HG03045 (cell line): ENCODE measurements around the gene CARHSP1.
"Not testable (repeated sequence)": the region's sequence is repeated elsewhere in the genome, so short reads cannot be mapped to it uniquely, and the experiment has no call there.

Source experiments
- ATAC-seq: cut with Tn5 transposase; IDR thresholded peaks from one replicate; pipeline ENCODE4 v1.9.1; 2021; ENCODE audit warnings: mild to moderate bottlenecking, moderate library complexity; ENCODE audit not compliant: unreplicated experiment

CARHSP1 gene

DNA sequence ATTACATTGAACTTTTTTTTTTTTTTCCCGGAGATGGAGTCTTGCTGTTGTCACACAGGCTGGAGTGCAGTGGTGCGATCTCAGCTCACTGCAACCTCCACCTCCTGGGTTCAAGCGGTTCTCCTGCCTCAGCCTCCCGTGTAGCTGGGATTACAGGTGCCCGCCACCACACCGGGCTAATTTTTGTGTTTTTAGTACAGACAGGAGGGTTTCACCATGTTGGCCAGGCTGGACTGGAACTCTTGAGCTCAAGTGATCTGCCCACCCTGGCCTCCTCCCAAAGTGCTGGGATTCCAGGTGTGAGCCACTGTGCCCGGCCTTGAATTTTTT lies 5.0 kb upstream of the CARHSP1 start:
- not testable (repeated sequence) for ATAC-seq

DNA sequence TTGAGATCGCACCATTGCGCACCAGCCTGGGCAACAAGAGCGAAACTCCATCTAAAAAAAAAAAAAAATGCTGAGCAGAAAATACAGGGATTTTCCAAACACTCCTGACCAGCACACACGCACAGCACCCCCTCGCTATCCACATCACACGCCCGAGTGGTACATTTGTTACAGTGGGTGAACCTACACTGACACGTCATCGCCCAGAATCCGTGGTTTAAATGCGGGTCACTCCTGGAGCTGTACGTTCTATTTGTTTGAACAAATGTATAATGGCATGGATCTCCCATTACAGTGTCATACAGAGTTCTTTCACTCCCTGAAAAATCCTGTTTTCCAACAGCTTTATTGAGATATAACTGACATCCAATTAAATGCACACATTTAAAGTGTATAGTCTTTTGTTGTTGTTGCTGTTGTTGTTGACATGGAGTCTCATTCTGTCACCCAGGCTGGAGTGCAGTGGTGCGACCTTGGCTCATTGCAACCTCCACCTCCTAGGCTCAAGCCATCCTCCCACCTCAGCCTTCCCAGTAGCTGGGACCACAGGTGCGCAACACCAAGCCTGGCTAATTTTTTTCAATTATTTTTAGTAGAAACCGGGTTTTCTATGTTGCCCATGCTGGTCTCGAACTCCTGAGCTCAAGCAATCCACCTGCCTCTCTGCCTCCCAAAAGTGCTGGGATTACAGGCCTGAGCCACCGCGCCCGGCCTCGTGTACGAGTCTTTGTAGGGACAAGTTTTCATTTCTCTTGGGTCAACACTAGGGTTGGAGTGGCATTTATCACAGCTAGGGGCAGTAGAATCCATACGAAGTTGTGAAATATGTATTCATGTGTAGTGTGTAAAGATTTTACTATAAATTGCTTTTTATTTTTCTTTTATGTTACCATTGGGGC lies 4.4 kb upstream of the CARHSP1 start:
- ATAC-seq = no peak

DNA sequence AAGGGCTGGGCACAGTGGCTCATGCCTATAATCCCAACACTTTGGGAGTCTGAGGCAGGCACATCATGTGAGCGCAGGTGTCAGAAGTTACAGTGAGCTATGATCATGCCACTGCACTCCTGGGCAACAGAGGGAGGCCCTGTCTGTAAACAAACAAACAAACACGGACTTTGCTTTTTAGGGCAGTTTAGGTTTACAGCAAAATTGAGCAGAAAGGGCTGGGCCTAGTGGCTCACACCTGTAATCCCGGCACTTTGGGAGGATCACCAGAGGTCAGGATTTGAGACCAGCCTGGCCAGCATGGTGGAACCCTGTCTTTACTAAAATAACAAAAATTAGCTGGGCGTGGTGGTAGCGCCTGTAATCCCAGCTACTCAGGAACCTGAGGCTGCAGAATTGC lies 3.3 kb upstream of the CARHSP1 start:
- no peak for ATAC-seq

DNA sequence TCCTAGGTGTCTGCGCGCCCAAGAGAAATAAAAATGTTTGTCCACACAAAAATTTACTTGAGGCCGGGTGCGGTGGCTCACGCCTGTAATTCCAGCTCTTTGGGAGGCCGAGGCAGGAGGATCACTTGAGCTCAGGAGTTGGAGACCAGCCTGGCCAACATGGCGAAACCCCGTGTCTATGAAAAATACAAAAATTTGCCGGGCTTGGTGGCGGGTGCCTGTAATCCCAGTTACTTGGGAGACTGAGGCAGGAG lies 1.1 kb upstream of the CARHSP1 start:
- not testable (repeated sequence) for ATAC-seq

DNA sequence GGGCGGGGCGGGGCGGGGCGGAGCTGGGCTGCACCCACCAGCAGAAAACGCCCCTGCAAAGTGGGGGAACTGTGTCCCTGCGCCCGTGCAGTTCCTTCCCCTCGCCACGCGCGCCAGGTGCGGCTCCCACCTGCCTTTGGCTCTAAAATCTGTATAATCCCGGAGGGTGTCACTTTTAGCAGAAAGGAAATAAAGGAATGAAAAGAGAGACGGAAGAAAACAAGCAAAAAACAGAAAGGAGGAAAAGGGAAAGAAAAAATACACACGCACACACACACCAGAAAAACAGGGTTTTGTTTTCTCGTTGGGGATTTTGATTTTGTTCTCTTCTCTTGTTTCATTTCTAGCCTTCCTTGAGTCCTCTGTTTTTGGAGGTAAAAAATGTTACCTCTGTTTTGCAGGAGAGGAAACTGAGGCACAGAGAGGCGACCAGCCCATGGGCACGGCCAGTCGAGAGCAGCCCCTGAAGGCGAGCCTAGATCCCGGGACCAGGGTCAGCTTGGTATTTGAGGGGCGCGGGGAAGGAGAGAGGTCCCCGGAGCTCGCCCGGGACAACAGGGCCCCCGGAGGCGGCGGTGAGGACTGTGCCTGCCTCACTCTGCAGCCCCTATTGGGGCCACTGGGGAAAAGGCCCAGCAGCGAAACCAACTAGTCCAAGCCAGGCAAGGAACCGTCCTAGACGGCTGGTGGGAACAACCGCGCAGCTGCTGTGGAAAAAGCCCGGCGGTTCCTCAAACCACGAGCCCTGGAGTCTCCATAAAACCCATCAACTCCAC lies 594 bp upstream of the CARHSP1 start:
- ATAC-seq = no peak

DNA sequence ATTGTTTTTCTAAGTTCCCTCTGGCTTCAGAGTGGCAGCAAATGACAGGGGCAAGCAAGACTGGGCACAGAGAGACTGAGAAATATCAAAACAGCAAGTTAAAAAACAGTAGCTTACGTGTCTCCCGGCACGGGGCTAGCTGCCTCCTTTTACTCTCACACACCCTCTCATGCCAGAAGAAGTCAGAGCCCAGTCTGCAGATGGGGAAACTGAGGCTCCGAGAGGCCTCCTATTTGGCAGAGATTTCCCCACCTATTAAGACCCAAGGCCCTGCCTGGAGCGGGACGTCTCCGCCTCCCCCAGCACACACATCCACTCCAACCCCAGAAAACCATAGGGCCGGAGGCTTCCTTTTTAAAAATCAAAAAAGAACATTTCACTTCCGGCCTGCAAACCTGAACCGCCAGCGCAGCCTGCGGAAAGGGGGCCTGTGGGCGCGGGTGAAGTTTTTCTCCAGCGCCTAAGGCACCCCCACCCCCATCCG lies 832 bp downstream of the CARHSP1 start:
- ATAC-seq = peak; percentile 1

DNA sequence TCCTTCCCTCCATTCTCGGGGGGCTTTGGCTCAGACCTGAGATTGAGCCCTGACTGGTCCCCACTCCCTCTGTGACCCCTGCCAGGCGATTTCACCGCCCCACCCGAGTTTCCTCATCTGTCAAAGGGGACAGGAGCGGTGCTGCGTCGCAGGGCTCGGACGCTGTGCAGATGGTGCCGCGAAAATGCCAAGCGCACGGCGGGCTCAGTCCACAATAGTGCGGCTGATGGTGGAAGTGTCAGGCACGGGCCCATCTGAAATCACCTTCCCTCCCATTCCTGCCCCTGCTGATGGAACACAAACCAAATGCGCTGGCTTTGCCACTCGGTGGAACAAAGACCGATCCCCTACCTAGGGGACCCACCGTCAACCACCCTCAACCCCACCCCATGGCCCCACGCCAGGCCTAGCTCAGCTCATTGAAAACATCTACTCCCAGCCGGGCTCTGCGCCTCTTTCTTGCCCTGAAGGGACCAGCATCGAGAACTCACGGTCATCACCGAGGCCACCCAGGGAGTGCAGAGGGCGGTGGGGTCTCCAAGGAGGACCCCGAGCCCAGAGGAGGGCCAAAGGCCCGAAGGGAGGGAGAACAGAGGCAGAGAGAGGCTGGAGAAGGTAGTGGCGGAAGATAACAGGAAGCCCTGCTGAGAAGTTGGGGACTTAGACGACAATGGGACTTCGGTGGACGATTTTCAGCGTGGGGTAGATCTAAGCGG lies 1.4 kb downstream of the CARHSP1 start:
- no peak for ATAC-seq

DNA sequence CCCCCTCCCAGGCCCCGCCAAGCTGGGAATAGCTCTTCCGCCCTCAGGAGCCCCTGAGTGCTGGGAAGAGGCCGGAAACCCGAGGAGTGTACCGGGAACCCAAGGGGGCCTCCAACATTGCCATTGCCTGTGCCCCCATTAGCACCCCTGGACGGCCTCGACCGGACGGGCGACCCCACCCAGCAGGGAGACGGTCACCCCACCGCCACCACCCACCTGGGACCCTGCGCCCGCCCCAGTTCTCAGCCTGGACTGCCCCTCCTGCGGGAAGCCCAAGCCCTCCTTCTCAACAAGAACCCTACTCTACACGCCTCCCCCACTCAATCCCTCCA lies 2.0 kb downstream of the CARHSP1 start:
- ATAC-seq = no peak

DNA sequence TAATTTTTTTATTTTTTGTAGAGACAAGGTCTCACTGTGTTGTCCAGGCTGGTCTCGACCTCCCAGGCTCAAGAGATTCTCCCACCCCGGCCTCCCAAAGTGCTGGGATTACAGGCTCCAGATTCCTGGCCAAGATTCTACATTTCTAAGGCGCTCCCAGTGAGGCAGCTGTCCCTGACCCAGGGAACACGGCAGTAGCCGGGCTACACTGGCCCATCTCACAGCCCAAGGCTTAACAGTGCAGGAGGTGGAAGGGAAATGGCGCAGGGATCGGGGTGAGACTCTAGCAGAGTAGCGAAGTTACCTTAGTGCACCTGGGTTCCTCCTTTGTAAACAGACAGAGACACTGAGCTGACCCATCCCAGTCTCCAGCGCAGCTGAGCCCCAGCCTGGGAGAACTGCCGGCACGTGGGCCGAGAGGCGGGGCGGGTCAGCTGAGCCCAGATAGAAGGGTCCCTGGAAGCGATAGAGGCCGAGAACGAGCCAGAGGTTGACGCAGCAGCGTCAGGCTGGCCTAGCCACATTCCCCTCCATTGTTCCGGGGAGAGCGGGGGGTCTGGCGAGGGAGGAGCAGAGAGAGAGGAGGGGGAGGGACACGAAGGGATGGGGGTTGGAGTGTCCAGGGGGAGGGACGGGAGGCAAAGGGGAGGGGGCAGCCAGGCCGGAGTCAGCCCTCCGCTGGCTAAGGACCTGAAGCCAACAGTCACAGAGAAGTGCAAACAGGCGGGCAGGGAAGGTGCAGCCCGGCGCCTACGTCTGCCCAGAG lies 2.5 kb downstream of the CARHSP1 start:
- no peak for ATAC-seq

DNA sequence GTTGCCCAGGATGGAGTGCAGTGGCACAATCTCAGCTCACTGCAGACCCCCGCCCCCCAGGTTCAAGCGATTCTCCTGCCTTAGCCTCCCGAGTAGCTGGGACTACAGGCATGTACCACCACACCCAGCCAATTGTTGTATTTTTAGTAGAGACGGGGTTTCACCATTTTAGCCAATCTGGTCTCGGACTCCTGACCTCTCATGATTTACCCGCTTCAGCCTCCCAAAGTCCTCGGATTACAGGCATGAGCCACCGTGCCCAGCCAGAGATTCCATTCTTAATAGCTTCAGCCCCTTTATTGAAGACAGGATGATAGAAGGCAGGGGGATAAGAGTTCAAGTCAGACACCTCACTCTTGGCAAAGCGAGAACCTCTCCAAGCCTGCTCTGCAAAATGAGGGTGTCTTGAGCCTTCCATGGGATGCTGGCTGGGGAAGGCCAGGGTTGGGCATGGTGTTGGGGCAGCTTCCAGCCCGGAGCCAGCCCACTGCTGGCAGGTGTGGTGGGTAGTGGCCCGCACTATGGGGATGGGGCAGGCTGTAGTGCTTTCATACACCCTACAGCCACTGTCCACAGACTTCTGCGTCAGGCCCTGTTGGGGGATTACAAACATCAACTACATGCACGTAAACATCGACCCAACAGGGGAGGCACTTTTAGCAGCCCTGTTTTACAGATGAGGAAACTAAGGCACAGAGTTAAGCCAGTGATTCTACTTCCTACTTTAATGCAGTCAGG lies 3.5 kb downstream of the CARHSP1 start:
- no peak for ATAC-seq

DNA sequence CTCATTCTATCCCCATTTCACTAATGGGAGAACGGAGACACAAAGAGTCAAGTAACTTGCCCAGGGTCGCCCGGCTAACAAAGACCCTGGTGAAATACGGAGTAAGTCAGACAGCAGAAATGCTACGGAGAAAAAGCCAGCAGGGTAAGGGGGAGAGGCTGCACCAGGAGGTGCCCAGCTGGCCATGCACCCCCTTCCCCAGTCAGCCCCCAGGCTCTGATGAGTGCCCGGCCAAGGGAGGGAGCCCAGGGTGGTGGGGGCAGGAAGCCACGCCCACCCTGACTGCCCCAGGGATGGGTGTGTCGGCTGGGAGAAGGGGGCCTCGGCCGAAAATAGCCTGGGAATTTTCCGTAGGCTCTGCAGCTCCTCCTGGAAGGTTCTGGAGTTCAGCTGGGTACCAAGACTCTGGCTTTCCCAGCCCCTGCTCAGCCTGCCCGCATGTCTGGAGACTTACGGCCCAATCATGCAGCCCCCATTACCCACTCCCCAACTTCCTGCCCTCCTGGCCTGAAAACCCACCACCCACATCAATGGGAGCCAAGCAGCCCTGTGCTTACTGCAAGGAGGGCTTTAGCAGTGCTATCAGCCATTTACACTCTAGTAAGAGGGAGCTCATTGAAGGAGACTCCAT lies 4.2 kb downstream of the CARHSP1 start:
- ATAC-seq = no peak

DNA sequence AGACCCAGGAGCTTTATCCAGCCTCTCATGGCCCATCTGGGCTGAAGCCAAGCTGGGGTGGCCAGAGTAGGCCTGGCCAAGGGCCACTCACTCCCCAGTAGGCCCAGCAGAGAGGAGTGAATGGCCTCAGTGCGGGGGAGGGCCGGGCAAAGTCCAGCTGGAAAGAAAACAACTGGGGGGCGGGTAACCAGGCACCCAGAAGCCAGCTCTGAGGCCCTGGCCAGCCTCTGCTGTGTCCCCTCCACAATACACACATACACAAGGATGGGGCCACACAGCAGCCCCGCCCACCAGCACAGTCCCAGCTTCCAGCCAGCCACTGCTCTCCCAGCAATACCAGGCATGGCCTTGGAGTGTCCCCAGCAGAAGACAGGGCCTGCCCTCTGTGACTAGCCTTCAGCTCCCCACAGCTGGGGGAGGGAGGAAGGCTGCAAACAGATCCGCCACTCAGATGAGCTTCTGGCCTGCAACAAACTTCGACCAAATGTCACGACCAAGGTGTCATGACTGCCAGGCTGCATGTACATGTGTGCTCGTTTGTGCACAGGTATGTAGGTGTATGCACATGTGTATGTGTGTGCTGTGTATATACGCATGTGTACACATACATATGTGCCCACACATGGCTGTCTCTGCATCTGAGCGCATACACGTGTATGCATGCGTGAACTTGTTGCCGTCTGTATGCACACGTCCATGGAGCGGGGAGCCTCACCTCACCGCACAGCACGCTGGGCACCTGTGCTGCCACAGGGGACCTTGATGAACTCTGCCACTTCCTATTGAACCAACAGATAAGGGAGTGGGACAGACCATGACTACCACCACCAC lies 5.0 kb downstream of the CARHSP1 start:
- no peak for ATAC-seq

DNA sequence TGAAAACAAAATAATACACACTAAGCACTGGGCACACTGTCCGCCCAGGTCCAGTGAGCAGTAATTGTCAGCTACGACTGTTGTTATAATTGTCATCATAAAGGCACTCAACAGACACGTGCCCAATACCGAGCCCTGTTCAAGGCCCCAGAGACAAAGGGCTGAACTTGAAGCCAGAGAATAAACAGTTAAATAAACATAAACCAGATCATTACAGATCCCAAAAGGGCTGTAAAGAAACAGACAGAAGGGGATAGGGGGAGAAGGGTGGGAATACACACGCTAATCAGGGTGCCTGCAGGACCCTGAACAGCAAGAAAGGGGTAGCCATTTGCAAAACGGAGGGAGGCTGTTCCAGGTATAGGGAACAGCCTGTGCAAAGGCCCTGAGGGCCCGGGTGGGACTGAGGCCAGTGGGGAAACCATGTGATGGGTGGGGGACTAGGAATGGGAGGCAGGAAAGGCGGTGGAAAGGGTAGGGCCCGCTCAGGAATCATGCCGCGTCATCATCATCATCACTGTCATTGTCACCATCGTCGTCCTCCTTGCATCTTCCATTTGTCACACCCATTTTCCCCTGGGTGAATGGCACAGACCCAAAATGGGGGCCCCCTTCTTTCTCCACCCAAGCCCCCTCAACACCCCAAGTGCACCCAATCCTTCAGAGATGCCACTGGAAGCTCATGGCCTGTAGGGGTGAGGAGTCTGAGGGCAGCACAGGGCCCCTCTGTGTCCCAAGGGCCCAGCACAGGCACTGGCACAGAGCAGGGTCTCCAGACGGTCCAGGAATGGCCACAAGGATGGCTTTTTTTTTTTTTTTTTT lies 6.3 kb downstream of the CARHSP1 start:
- no peak for ATAC-seq

DNA sequence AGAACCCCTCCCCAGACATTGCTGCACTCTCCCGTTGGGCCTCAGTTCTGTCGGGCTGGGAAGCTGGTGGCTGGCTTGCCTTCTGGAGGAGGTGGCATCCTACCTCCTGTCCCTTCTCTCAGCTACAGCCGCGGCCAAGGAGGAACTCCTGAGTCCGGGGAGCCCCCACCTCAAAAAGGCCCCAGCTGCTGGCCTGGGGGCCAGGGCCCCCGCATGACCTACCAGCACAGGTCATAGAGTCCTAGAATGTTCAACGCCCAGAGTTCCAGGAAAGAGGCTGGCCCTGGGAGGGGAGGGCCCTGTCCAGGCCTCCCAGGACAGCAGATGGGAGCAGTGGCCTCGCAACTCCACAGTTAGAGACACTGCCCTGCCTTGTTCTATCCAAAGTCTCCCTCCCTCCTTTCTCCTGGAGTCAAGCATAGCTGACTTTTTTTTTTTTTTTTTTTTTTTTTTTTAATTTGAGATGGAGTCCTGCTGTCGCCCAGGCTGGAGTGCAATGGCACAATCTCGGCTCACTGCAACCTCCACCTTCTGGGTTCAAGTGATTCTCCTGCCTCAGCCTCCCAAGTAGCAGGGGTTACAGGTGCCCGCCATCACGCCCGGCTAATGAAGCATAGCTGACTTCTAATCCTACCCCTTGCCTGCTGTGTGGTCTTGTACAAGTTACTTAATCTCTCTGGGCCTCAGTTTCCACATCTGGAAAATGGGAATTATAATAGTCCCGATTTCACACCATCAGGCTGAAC lies 7.1 kb downstream of the CARHSP1 start:
- no peak for ATAC-seq

DNA sequence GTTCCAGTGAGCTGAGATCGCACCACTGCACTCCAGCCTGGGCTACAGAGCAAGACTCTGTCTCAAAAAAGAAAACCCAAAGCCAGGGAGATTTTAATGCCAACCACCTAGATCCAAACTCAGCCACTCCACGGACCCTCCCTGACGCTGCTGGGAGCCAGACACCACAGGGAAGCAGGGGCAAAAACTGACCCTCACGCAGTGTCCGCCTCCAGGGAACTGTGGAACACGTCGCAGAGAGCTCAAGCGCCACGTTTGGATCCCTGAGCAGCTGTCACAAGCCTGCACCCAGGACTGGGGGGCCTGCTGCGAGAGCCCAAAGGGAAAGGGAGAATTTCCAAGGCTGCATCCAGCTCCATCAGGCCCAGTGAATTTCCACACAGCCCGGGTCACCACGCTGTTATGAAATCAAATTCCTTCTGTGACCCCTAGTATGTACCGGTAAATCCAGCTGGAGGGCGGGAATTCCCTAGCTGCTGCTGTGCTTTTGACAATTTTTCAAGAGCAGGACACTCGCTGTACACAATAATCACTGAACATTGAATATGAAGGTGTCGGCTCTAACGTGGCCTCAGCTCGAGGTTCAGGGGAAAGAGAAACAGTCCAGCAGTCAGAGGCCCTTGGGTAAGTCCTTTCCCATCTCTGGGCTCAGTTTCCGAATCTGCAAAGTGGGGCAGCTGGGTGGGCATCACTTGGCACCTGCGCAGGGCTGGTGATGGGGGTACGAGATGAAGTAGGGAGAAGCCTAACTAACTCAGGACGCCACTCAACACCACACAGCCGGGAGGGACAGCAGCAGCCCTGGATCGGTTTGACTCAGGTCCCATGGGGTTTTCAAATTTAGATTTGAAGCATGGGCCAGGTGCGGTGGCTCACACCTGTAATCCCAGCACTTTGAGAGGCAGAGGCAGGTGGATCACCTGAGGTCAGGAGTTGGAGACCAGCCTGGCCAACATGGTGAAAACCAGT lies 8.6 kb downstream of the CARHSP1 start:
- ATAC-seq = no peak
